Measurements from ENCODE around the gene GRIA4.
A peak's percentile ranks its signal among the peaks of the same experiment; 100 is the strongest.

The GRIA4 gene

DNA sequence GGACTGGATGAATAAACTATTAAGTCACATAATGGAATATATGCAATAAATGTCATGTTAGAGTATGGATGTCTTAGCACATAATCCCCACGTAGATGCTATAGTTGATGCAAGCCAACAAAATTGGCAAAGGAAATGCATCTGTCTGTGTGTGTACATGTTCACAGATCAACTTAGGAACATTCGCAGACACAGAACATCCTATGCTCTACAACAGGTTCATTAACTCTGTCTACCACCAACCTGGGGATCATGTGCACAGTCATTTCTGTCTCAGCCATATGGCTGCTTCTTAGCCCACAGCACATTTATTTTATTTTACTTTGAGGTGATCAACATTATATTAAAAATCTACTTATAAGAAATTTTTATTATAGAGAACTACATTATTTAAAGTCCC is 407.2 kb downstream of the GRIA4 start:
- no peak for DNase-seq

DNA sequence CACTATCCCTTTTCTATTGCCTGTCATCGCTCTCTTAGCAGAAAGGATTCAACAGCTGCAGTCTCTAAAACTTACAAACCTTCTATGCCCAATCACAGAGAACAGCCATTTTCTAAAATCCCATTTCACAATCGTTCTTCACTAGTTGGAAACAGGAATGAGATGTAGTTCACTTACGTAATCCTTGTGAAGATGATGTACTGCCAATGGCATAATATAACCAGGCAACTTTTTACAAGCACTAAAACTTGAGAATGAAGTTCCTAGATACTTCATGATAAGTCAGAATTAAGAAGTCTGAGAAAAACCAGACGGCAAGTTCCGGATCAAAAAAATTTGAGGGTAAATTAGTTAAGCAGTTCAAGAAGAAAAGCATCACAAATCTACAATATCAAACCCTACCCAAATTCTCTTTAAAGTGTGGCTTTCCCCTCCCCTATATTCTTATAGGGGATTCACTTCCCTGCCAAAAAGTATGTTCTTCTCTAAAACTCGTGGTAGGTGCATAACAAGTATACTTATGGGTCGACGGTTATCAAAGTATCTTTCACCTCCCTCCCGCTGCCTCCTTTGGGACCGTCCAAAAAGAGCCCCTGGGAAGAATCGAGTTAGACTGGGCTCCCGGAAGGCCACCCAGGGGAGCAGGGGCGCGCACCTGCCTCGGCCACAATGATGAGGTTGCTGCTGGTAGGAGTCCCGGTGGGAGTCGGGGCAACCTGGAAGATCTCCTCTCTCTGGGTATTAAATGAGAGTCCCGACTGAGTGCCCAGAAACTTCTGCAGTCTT is 411.5 kb downstream of the GRIA4 start:
- DNase-seq: no peak

DNA sequence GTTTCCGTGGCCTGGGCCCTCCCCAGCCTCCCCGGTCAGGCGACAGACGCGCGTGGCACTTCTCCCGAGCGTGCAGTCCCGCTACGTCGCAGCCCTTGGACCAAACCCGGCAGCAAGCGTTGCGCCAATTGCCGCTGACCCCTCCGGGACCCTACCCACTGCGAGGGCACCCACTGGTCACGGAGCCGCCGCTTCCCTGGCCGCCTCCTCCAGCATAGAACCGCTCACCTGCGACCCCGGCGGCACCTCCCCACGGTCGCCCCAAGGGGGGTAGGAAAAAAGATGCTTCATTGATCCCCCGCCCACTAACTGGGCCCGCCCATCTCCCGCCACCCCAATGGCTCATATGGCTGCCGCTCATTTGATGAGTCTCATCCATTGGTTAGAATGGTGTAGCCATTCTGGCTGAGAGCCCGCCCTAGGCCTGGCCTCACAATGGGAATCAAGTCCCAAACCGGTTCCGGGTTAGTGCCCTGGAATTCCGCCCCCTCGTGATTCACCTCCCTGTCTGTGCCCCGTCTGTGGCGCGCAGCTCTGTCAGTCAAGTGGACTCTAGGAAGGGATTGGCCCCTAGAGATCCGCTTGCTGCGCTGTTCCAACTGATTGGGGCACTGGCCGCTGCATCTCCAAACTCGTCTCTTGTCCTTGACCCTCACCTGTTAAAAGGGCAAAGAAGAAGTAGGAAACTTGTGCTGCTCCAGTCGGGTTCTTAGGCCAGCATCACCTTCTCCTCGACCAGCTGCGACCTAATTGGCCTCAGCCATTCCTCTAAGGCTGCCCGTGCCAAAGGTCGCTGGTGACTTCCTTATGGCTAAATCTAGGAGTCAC is 412.3 kb downstream of the GRIA4 start, which contains the start of gene MSANTD4:
Gene MSANTD4 (minus strand): TSS at position 274 of the 828 bp plus-strand sequence. CDS start 11,323 bp downstream, outside the sequence.
- peak; percentile 98 for DNase-seq

DNA sequence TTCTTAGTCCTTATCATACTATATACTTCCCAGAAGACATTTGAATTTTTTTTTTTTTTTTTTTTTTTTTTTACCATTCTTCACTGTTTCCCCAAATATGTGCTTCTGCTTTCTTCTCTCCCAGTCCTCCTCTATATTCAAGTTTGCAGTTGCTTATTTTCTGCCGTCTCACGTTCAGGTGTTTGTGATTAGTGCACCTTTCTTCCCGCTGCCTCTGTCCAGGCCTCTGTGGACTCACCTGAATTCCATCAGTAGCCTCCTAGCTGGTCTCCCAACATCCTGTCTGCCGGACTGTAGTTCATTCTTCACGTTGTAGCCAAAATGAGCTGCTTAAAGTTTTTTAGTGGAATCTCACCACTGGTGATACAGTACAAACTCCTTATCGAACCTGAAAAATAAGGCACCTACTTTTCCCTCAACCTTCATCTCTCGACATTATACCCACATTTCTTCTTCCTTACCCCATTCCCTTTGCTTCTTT is 413.0 kb downstream of the GRIA4 start:
- no peak for DNase-seq

DNA sequence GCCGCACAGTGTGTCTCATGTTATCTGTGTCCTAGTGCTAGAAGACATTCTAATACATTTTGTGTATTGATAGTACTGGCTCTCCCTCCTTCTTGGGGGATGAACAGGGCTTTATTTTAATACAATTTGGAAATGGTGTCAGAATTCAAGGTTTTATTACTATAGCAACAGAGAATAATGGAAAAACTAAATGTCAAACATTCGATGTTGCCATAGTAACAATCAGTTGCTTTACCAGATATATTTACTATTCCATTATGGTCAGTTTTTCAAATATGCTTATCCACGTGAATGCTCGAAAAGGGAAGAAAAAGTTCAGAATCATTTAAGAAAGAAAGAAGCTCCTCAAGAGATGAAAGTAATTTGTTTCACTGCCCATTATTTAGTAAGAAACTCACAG is 420.7 kb downstream of the GRIA4 start:
- DNase-seq: no peak

DNA sequence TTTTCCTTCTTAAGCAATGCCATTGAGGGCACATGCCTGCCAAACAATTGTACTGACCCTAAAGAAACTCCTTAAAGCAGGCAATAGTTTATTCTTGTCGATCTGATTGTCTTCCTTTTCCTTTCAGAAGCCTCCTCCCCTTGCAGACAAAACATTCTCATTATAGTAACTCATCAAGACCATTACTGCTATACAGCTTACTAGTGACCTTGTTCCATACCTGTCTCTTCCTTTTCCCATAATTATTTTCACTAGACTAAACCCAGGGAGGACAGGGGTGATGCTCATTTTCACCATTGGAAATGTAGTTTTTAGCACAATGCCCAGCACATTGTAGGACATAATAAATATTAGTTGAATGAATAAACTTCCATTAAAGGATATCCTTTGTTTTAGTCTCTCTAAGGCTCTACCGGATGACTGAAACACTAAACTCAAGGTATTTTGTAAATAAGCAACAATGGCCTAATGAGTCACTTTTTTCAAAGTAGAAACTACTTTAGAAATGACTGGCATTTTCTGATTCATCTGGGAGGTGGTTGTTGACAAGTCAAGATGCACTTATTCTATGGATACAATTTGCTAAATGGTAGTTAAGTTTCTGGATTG is 421.4 kb downstream of the GRIA4 start:
- DNase-seq: no peak
